Lung (tissue), 12 donors: Measurements from ENCODE around the gene ZNF484. TPM values are rescaled to one million over a fixed set of nuclear protein-coding genes. Genes with fewer than 3 reads are reported as not detected.
"Not testable (repeated sequence)": the region's sequence is repeated elsewhere in the genome, so short reads cannot be mapped to it uniquely, and the experiment has no call there.

Experiments used
- ATAC-seq: fragments of 200-7000 bp; cut with Tn5 transposase; one replicate; pipeline ENCODE4 v1.9.1; 2020; ENCODE audit warnings: moderate number of reproducible peaks; ENCODE audit not compliant: insufficient read depth, low FRiP score
- DNase-seq, 3 donors: peaks; one replicate each; pipeline ENCODE4 v3.0.0-alpha.2; 2013 to 2017
- H3K27ac ChIP-seq, 2 donors: one replicate each; pipeline ENCODE4 v1.5.1; 2013; ENCODE audit warnings: mild to moderate bottlenecking in 2 of 2, moderate library complexity in 2 of 2, control low read depth in 1 of 2, inconsistent platforms in 1 of 2, low read depth in 1 of 2, low read length in 1 of 2
- H3K27me3 ChIP-seq, 3 donors: one replicate each; pipeline ENCODE4 v1.5.1; 2013; ENCODE audit warnings: low read length in 2 of 3; ENCODE audit not compliant: control insufficient read depth in 3 of 3, insufficient read depth in 3 of 3
- H3K36me3 ChIP-seq, 4 donors: one replicate each; pipeline ENCODE4 v1.5.1; 2013; ENCODE audit warnings: low read length in 4 of 4, mild to moderate bottlenecking in 1 of 4, moderate library complexity in 1 of 4; ENCODE audit not compliant: control insufficient read depth in 4 of 4, insufficient read depth in 4 of 4
- H3K4me1 ChIP-seq, 5 donors: one replicate each; pipeline ENCODE4 v1.5.1; 2013; ENCODE audit warnings: low read length in 5 of 5, mild to moderate bottlenecking in 2 of 5, moderate library complexity in 1 of 5; ENCODE audit not compliant: control insufficient read depth in 5 of 5, insufficient read depth in 5 of 5
- H3K4me3 ChIP-seq: one replicate; pipeline ENCODE4 v1.5.1; 2013; ENCODE audit warnings: mild to moderate bottlenecking, control low read depth, moderate library complexity
- H3K9ac ChIP-seq, 2 donors: one replicate each; pipeline ENCODE4 v1.5.1; 2013; ENCODE audit warnings: low read length in 2 of 2, control low read depth in 1 of 2; ENCODE audit not compliant: insufficient read depth in 1 of 2
- H3K9me3 ChIP-seq, 4 donors: one replicate each; pipeline ENCODE4 v1.5.1; 2013; ENCODE audit warnings: low read length in 3 of 4, mild to moderate bottlenecking in 1 of 4, moderate library complexity in 1 of 4; ENCODE audit not compliant: control insufficient read depth in 4 of 4, insufficient read depth in 3 of 4
- CTCF ChIP-seq: IDR thresholded peaks from 2 replicates; pipeline ENCODE4 v1.5.1; 2012; ENCODE audit warnings: mild to moderate bottlenecking; ENCODE audit errors: control extremely low read depth, extremely low read depth
- WGBS, 2 donors: extraction: QIAGEN DNeasy Blood & Tissue Kit; methylation state at CpG; one replicate each; pipeline ENCODE4 v1.1.7; 2013; 5-methylcytosine and 5-hydroxymethylcytosine counted together
- polyA plus RNA-seq, 2 donors: library from polyadenylated mRNA; stranded (reverse); fragments of 200-250 nt; gene quantifications; one replicate each; pipeline ENCODE4 v1.2.1, GENCODE V29; 2013
- total RNA-seq, 2 donors: library from RNA; depleted of rRNA in 1 of 2; stranded (reverse); fragments of >200 nt in 1 of 2; gene quantifications; one replicate each; pipeline ENCODE4 v1.2.1, GENCODE V29; 2014 to 2021
- donor health status: control.
- donor health status: control.
- donor health status: Bipolar disorder and iron deficiency.
- donor health status: healthy.
- donor health status: DM: yes; HTN: yes; CAD: no.

Gene ZNF484
- total and polyA plus RNA-seq, 4 donors = 1.4 to 27.8 (median 5.1) TPM

- Histone ChIP-seq H3K9me3 (peaks cover 0 to 4% (median 0%) of the 10 kb centered on the region in 4 donors), H3K27me3 (no peaks in the 10 kb centered on the region), H3K4me1 (no peaks in the 10 kb centered on the region), H3K36me3 (peaks cover 11 to 14% (median 12%) of the 10 kb centered on the region in 4 donors), H3K27ac (no peak overlapping the region), H3K4me3 (no peak overlapping the region), H3K9ac (no peak overlapping the region)
- DNase-seq = no peak
- no peak for ATAC-seq
- TF ChIP-seq CTCF = no peak
- 91 to 95% methylated on average over 1 of the region's 1 CpG for WGBS, 2 donors
Measured at GRCh38 chr9:92860867-92861266, 17.0 kb downstream of the ZNF484 start.

- Histone ChIP-seq H3K4me1 (no peaks in the 10 kb centered on the region), H3K27me3 (no peaks in the 10 kb centered on the region), H3K36me3 (peaks cover 19 to 36% (median 22%) of the 10 kb centered on the region in 4 donors), H3K4me3 (no peak overlapping the region), H3K9ac (no peak overlapping the region), H3K9me3 (peaks cover 0 to 4% (median 2%) of the 10 kb centered on the region in 4 donors), H3K27ac (no peak overlapping the region)
- no peak for TF ChIP-seq CTCF
- DNase-seq = no peak
- ATAC-seq = no peak
Measured at GRCh38 chr9:92857236-92857635, 20.6 kb downstream of the ZNF484 start.

GRCh38 chr9:92853716-92854115 lies 24.1 kb downstream of the ZNF484 start:
- TF ChIP-seq CTCF = no peak
- H3K27ac ChIP-seq = no peak overlapping the region
- ATAC-seq (no peak), DNase-seq (no peak)
- H3K9me3 ChIP-seq = peaks cover 0 to 16% (median 0%) of the 10 kb centered on the region in 4 donors
- H3K9ac ChIP-seq = no peak overlapping the region
- no peaks in the 10 kb centered on the region for H3K27me3 ChIP-seq
- no peaks in the 10 kb centered on the region for H3K4me1 ChIP-seq
- 92 to 96% methylated on average over 2 of the region's 2 CpGs for WGBS, 2 donors
- H3K36me3 ChIP-seq = peaks cover 16 to 34% (median 29%) of the 10 kb centered on the region in 4 donors
- no peak overlapping the region for H3K4me3 ChIP-seq

- TF ChIP-seq CTCF = no peak
- DNase-seq = no peak
- Histone ChIP-seq H3K27ac (no peak overlapping the region), H3K4me3 (no peak overlapping the region), H3K9ac (no peak overlapping the region), H3K27me3 (no peaks in the 10 kb centered on the region), H3K9me3 (peaks cover 22 to 25% (median 23%) of the 10 kb centered on the region in 4 donors), H3K36me3 (peaks cover 28 to 59% (median 49%) of the 10 kb centered on the region in 4 donors), H3K4me1 (no peaks in the 10 kb centered on the region)
- no peak for ATAC-seq
Measured at GRCh38 chr9:92850898-92851297, 26.9 kb downstream of the ZNF484 start.

- not testable (repeated sequence) for H3K9ac ChIP-seq, H3K4me1 ChIP-seq, ATAC-seq, H3K4me3 ChIP-seq, H3K27me3 ChIP-seq, H3K27ac ChIP-seq, DNase-seq
- Histone ChIP-seq H3K36me3 (peaks cover 21 to 50% (median 47%) of the 10 kb centered on the region in 4 donors), H3K9me3 (peaks cover 20 to 30% (median 25%) of the 10 kb centered on the region in 4 donors)
- 93 to 94% methylated on average over 6 of the region's 6 CpGs for WGBS, 2 donors
Measured at GRCh38 chr9:92848740-92849139, 29.1 kb downstream of the ZNF484 start.
